ENCODE measurements around the gene ERCC8.
"Not testable (repeated sequence)": the region's sequence is repeated elsewhere in the genome, so short reads cannot be mapped to it uniquely, and the experiment has no call there.

ERCC8 gene

GRCh38 chr5:60944904-60945812 is at the start of gene ERCC8, which contains the start of gene NDUFAF2:
Gene ERCC8 (minus strand): TSS chr5:60945070. CDS start chr5:60945008, 62 bp downstream.
Gene NDUFAF2 (plus strand): TSS chr5:60945205. CDS start chr5:60945256, 51 bp downstream.
- DNase-seq (ENCODE audit: low spot score): peak; percentile 86

- no peak for DNase-seq (ENCODE audit: low spot score)
Observed at GRCh38 chr5:60993875-60994571, 49.2 kb upstream of the ERCC8 start.

- DNase-seq (ENCODE audit: low spot score): no peak
Observed at GRCh38 chr5:60993425-60993824, 48.6 kb upstream of the ERCC8 start.

- no peak for DNase-seq (ENCODE audit: low spot score)
Observed at GRCh38 chr5:60992871-60993270, 48.0 kb upstream of the ERCC8 start.

- DNase-seq (ENCODE audit: low spot score): no peak
Observed at GRCh38 chr5:60989790-60990189, 44.9 kb upstream of the ERCC8 start.

- DNase-seq (ENCODE audit: low spot score): not testable (repeated sequence)
Observed at GRCh38 chr5:60982127-60982526, 37.3 kb upstream of the ERCC8 start.

- no peak for DNase-seq (ENCODE audit: low spot score)
Observed at GRCh38 chr5:60980511-60980910, 35.6 kb upstream of the ERCC8 start.

- no peak for DNase-seq (ENCODE audit: low spot score)
Observed at GRCh38 chr5:60978968-60979367, 34.1 kb upstream of the ERCC8 start.

- no peak for DNase-seq (ENCODE audit: low spot score)
Observed at GRCh38 chr5:60977956-60978737, 33.3 kb upstream of the ERCC8 start.

- no peak for DNase-seq (ENCODE audit: low spot score)
Observed at GRCh38 chr5:60972231-60972630, 27.4 kb upstream of the ERCC8 start.

- no peak for DNase-seq (ENCODE audit: low spot score)
Observed at GRCh38 chr5:60961685-60962084, 16.8 kb upstream of the ERCC8 start.

- no peak for DNase-seq (ENCODE audit: low spot score)
Observed at GRCh38 chr5:60960591-60960990, 15.7 kb upstream of the ERCC8 start.

GRCh38 chr5:60959156-60959555 is 14.3 kb upstream of the ERCC8 start:
- DNase-seq (ENCODE audit: low spot score): no peak

- no peak for DNase-seq (ENCODE audit: low spot score)
Observed at GRCh38 chr5:60958712-60959111, 13.8 kb upstream of the ERCC8 start.

- DNase-seq (ENCODE audit: low spot score): no peak
Observed at GRCh38 chr5:60958088-60958487, 13.2 kb upstream of the ERCC8 start.

- no peak for DNase-seq (ENCODE audit: low spot score)
Observed at GRCh38 chr5:60955239-60955638, 10.4 kb upstream of the ERCC8 start.

GRCh38 chr5:60948738-60949137 is 3.9 kb upstream of the ERCC8 start:
- no peak for DNase-seq (ENCODE audit: low spot score)

GRCh38 chr5:60945813-60946187 is 930 bp upstream of the ERCC8 start:
- DNase-seq (ENCODE audit: low spot score): peak; percentile 7

- DNase-seq (ENCODE audit: low spot score): no peak
Observed at GRCh38 chr5:60943624-60944023, 1.2 kb downstream of the ERCC8 start.

- DNase-seq (ENCODE audit: low spot score): no peak
Observed at GRCh38 chr5:60929024-60929423, 15.8 kb downstream of the ERCC8 start.

- DNase-seq (ENCODE audit: low spot score): no peak
Observed at GRCh38 chr5:60927450-60927849, 17.4 kb downstream of the ERCC8 start.

- no peak for DNase-seq (ENCODE audit: low spot score)
Observed at GRCh38 chr5:60918466-60918865, 26.4 kb downstream of the ERCC8 start.
